ENCODE data around the gene MAP7.

MAP7 gene

GRCh38 chr6:136564180-136564579 lies 14.0 kb upstream of the MAP7 start:
- DNase-seq (ENCODE audit: low spot score): no peak

- DNase-seq (ENCODE audit: low spot score): no peak
These were observed 13.3 kb upstream of the MAP7 start for GRCh38 chr6:136563386-136564152.

GRCh38 chr6:136562211-136562610 lies 12.0 kb upstream of the MAP7 start:
- no peak for DNase-seq (ENCODE audit: low spot score)

- no peak for DNase-seq (ENCODE audit: low spot score)
These were observed 3.1 kb upstream of the MAP7 start for GRCh38 chr6:136553166-136553787.

GRCh38 chr6:136552054-136552453 lies 1.8 kb upstream of the MAP7 start:
- no peak for DNase-seq (ENCODE audit: low spot score)

GRCh38 chr6:136551103-136551502 lies 881 bp upstream of the MAP7 start:
- DNase-seq (ENCODE audit: low spot score): no peak

- DNase-seq (ENCODE audit: low spot score): peak; percentile 43
These were observed 235 bp downstream of the MAP7 start for GRCh38 chr6:136550045-136550329.

GRCh38 chr6:136549300-136550044 lies 750 bp downstream of the MAP7 start:
- peak; percentile 25 for DNase-seq (ENCODE audit: low spot score)

GRCh38 chr6:136548582-136549299 lies 1.5 kb downstream of the MAP7 start:
- no peak for DNase-seq (ENCODE audit: low spot score)

GRCh38 chr6:136547871-136548270 lies 2.4 kb downstream of the MAP7 start:
- no peak for DNase-seq (ENCODE audit: low spot score)

- peak; percentile 63 for DNase-seq (ENCODE audit: low spot score)
These were observed 2.9 kb downstream of the MAP7 start for GRCh38 chr6:136547336-136547735.

- DNase-seq (ENCODE audit: low spot score): no peak
These were observed 3.9 kb downstream of the MAP7 start for GRCh38 chr6:136546331-136546730.

- no peak for DNase-seq (ENCODE audit: low spot score)
These were observed 5.9 kb downstream of the MAP7 start for GRCh38 chr6:136544326-136544725.

- no peak for DNase-seq (ENCODE audit: low spot score)
These were observed 8.8 kb downstream of the MAP7 start for GRCh38 chr6:136541395-136541794.

GRCh38 chr6:136539967-136540652 lies 10.1 kb downstream of the MAP7 start:
- DNase-seq (ENCODE audit: low spot score): no peak

GRCh38 chr6:136538836-136539235 lies 11.4 kb downstream of the MAP7 start:
- DNase-seq (ENCODE audit: low spot score): no peak

GRCh38 chr6:136535880-136536650 lies 14.2 kb downstream of the MAP7 start:
- DNase-seq (ENCODE audit: low spot score): no peak

- no peak for DNase-seq (ENCODE audit: low spot score)
These were observed 15.0 kb downstream of the MAP7 start for GRCh38 chr6:136535017-136535765.

GRCh38 chr6:136534268-136534667 lies 16.0 kb downstream of the MAP7 start:
- DNase-seq (ENCODE audit: low spot score): no peak

GRCh38 chr6:136533487-136533886 lies 16.7 kb downstream of the MAP7 start:
- no peak for DNase-seq (ENCODE audit: low spot score)

- DNase-seq (ENCODE audit: low spot score): no peak
These were observed 18.2 kb downstream of the MAP7 start for GRCh38 chr6:136532030-136532429.

Data from AG08395 (cell line).